Epithelial cell of alveolus of lung (primary cell): ENCODE measurements around the gene CYP46A1. TPM values are rescaled to one million over a fixed set of nuclear protein-coding genes. Genes with fewer than 3 reads are reported as not detected.

ENCODE experiments used
- total RNA-seq: library from RNA; depleted of rRNA; stranded (reverse); fragments of >200 nt; gene quantifications from 2 replicates; pipeline ENCODE4 v1.2.1, GENCODE V29; 2015

CYP46A1 gene
- not detected in 2 replicates for total RNA-seq

GRCh38 chr14:99683619-99684409 is at the start of gene CYP46A1:
Gene CYP46A1 (plus strand): TSS chr14:99684298. CDS start chr14:99684418, 120 bp downstream.

GRCh38 chr14:99644723-99645544 is 39.2 kb upstream of the CYP46A1 start, which contains the start of gene HHIPL1:
Gene HHIPL1 (plus strand): TSS chr14:99645129. CDS start chr14:99645208, 79 bp downstream.

Other genes with a start within 250 kb of the CYP46A1 start
- 25.8 and 35.4 TPM in 2 replicates for gene SETD3, start 203.4 kb upstream of the CYP46A1 start, total RNA-seq
- gene CCNK, start 202.9 kb upstream of the CYP46A1 start, total RNA-seq = 13.7 and 36.3 TPM in 2 replicates
- gene CCDC85C, start 80.1 kb upstream of the CYP46A1 start, total RNA-seq = 5.3 and 7.0 TPM in 2 replicates
- gene HHIPL1, start 39.2 kb upstream of the CYP46A1 start, total RNA-seq = 2.6 and 3.4 TPM in 2 replicates
- gene EML1, start 109.1 kb downstream of the CYP46A1 start, total RNA-seq = 7.8 and 18.0 TPM in 2 replicates